ENCODE measurements around the gene NFKB1.

DNA sequence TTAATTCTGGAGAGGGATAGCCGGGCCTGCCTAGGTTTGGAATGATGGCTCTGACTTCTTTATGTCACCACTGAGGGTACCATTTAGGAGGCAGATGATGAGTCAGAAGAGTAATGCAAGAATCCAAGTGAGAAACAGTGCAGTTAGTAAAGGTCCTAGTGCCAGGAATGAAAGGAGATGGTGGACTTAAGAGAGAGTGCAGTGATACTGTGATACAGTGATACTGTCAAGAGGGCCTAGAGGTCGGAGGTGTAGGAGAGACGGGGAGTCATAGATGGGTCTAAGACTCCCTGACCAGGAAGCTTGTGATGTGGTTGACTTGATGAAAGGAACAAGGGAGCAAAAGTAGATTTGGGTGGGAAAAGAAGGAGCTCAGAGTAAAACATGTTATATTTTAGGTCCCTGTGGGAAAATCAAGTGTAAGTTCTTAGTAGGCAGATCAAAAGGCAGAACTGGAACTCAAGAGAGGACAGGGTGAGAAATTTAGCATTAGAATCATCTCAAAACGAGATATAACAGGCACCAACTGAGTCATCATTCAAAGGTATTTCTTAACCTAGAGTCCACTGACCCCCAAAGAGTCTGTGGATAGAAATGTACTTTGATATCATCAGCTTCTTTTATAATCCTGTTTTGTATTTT is 85.0 kb downstream of the NFKB1 start:
- TF ChIP-seq, protein P1, sequence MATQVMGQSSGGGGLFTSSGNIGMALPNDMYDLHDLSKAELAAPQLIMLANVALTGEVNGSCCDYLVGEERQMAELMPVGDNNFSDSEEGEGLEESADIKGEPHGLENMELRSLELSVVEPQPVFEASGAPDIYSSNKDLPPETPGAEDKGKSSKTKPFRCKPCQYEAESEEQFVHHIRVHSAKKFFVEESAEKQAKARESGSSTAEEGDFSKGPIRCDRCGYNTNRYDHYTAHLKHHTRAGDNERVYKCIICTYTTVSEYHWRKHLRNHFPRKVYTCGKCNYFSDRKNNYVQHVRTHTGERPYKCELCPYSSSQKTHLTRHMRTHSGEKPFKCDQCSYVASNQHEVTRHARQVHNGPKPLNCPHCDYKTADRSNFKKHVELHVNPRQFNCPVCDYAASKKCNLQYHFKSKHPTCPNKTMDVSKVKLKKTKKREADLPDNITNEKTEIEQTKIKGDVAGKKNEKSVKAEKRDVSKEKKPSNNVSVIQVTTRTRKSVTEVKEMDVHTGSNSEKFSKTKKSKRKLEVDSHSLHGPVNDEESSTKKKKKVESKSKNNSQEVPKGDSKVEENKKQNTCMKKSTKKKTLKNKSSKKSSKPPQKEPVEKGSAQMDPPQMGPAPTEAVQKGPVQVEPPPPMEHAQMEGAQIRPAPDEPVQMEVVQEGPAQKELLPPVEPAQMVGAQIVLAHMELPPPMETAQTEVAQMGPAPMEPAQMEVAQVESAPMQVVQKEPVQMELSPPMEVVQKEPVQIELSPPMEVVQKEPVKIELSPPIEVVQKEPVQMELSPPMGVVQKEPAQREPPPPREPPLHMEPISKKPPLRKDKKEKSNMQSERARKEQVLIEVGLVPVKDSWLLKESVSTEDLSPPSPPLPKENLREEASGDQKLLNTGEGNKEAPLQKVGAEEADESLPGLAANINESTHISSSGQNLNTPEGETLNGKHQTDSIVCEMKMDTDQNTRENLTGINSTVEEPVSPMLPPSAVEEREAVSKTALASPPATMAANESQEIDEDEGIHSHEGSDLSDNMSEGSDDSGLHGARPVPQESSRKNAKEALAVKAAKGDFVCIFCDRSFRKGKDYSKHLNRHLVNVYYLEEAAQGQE (IDR thresholded peaks at IDR 0.05; ENCODE audit: borderline replicate concordance): no peak
- TF ChIP-seq, protein P2, sequence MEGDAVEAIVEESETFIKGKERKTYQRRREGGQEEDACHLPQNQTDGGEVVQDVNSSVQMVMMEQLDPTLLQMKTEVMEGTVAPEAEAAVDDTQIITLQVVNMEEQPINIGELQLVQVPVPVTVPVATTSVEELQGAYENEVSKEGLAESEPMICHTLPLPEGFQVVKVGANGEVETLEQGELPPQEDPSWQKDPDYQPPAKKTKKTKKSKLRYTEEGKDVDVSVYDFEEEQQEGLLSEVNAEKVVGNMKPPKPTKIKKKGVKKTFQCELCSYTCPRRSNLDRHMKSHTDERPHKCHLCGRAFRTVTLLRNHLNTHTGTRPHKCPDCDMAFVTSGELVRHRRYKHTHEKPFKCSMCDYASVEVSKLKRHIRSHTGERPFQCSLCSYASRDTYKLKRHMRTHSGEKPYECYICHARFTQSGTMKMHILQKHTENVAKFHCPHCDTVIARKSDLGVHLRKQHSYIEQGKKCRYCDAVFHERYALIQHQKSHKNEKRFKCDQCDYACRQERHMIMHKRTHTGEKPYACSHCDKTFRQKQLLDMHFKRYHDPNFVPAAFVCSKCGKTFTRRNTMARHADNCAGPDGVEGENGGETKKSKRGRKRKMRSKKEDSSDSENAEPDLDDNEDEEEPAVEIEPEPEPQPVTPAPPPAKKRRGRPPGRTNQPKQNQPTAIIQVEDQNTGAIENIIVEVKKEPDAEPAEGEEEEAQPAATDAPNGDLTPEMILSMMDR (IDR thresholded peaks at IDR 0.05; ENCODE audit: poor library complexity, severe bottlenecking): no peak
- no peak for TF ChIP-seq EP300 (conservative IDR thresholded peaks at IDR 0.05; ENCODE audit: poor library complexity, severe bottlenecking)
- TF ChIP-seq POLR2AphosphoS5 (IDR thresholded peaks at IDR 0.05): no peak
- TF ChIP-seq RAD21 (conservative IDR thresholded peaks at IDR 0.05): no peak
- no peak for TF ChIP-seq EZH2 (IDR thresholded peaks at IDR 0.05; ENCODE audit: borderline replicate concordance, insufficient read depth, low read length, poor library complexity, severe bottlenecking)
- no peak for TF ChIP-seq MXI1 (conservative IDR thresholded peaks at IDR 0.05; ENCODE audit: poor library complexity, severe bottlenecking)
- no peak for TF ChIP-seq SMC3 (conservative IDR thresholded peaks at IDR 0.05; ENCODE audit: poor library complexity)
